H9 (cell line): ENCODE data around the gene GNA15. TPM values are rescaled to one million over a fixed set of nuclear protein-coding genes. Genes with fewer than 3 reads are reported as not detected.

Experiments
- DNase-seq: peaks from one replicate; pipeline ENCODE4 v3.0.0-alpha.2; 2017
- H2AFZ ChIP-seq: one replicate; pipeline ENCODE4 v1.6.1; 2013; ENCODE audit warnings: mild to moderate bottlenecking, low read length, control low read depth, moderate library complexity
- H2AK5ac ChIP-seq: 2 replicates; pipeline ENCODE4 v1.6.1; 2013; ENCODE audit warnings: low read length, control low read depth, mixed read lengths; ENCODE audit not compliant: insufficient read length
- H2BK120ac ChIP-seq: one replicate; pipeline ENCODE4 v1.6.1; 2013; ENCODE audit warnings: low read depth, mild to moderate bottlenecking, low read length, control low read depth, inconsistent platforms; ENCODE audit not compliant: poor library complexity, severe bottlenecking
- H2BK12ac ChIP-seq: 2 replicates; pipeline ENCODE4 v1.6.1; 2013; ENCODE audit warnings: low read length, control low read depth, mixed read lengths, low read depth; ENCODE audit not compliant: insufficient read length
- H2BK15ac ChIP-seq: 2 replicates; pipeline ENCODE4 v1.6.1; 2013; ENCODE audit warnings: low read depth, low read length, control low read depth
- H2BK20ac ChIP-seq: one replicate; pipeline ENCODE4 v1.6.1; 2013; ENCODE audit warnings: low read depth, mild to moderate bottlenecking, low read length, control low read depth, inconsistent platforms; ENCODE audit not compliant: poor library complexity, severe bottlenecking
- H2BK5ac ChIP-seq: 2 replicates; pipeline ENCODE4 v1.6.1; 2013; ENCODE audit warnings: low read length, control low read depth, mixed read lengths; ENCODE audit not compliant: insufficient read length
- H3K14ac ChIP-seq: 2 replicates; pipeline ENCODE4 v1.6.1; 2013; ENCODE audit warnings: low read length, control low read depth; ENCODE audit not compliant: insufficient read depth
- H3K18ac ChIP-seq: 2 replicates; pipeline ENCODE4 v1.6.1; 2013; ENCODE audit warnings: low read depth, mild to moderate bottlenecking, mixed read lengths, low read length, control low read depth; ENCODE audit not compliant: insufficient read length
- H3K23ac ChIP-seq: 2 replicates; pipeline ENCODE4 v1.6.1; 2013; ENCODE audit warnings: low read length, control low read depth, mixed read lengths, low read depth; ENCODE audit not compliant: insufficient read length
- H3K23me2 ChIP-seq: 2 replicates; pipeline ENCODE4 v1.6.1; 2013; ENCODE audit warnings: low read depth, mild to moderate bottlenecking, mixed read lengths, low read length, control low read depth; ENCODE audit not compliant: insufficient read length, poor library complexity, severe bottlenecking
- H3K27ac ChIP-seq: 2 replicates; pipeline ENCODE4 v1.5.1; 2013; ENCODE audit warnings: low read length, control low read depth, mixed read lengths, low read depth; ENCODE audit not compliant: insufficient read length
- H3K27me3 ChIP-seq: 2 replicates; pipeline ENCODE4 v1.6.1; 2013; ENCODE audit warnings: low read length, control low read depth, inconsistent platforms; ENCODE audit not compliant: insufficient read depth
- H3K4ac ChIP-seq: 2 replicates; pipeline ENCODE4 v1.6.1; 2013; ENCODE audit warnings: low read depth, mild to moderate bottlenecking, control low read depth, inconsistent platforms, low read length, moderate library complexity
- H3K4me1 ChIP-seq: 2 replicates; pipeline ENCODE4 v1.6.1; 2013; ENCODE audit warnings: low read length, control low read depth, inconsistent platforms; ENCODE audit not compliant: insufficient read depth
- H3K4me2 ChIP-seq: 2 replicates; pipeline ENCODE4 v1.6.1; 2013; ENCODE audit warnings: low read length, control low read depth, mixed read lengths; ENCODE audit not compliant: insufficient read length, insufficient read depth
- H3K56ac ChIP-seq: 2 replicates; pipeline ENCODE4 v1.6.1; 2013; ENCODE audit warnings: low read depth, mild to moderate bottlenecking, mixed read lengths, low read length, control low read depth; ENCODE audit not compliant: insufficient read length
- H3K79me1 ChIP-seq: 2 replicates; pipeline ENCODE4 v1.6.1; 2013; ENCODE audit warnings: low read depth, mild to moderate bottlenecking, moderate library complexity, low read length, control low read depth, inconsistent platforms; ENCODE audit not compliant: insufficient read depth, poor library complexity, severe bottlenecking
- H3K79me2 ChIP-seq: 2 replicates; pipeline ENCODE4 v1.6.1; 2013; ENCODE audit warnings: low read length, control low read depth, inconsistent platforms; ENCODE audit not compliant: insufficient read depth
- H3K9ac ChIP-seq: 2 replicates; pipeline ENCODE4 v1.6.1; 2013; ENCODE audit warnings: low read length, control low read depth, mixed read lengths; ENCODE audit not compliant: insufficient read length; ENCODE audit errors: extremely low read depth
- H3K9me3 ChIP-seq: one replicate; pipeline ENCODE4 v1.6.1; 2013; ENCODE audit warnings: low read depth, low read length, inconsistent platforms; ENCODE audit not compliant: control insufficient read depth
- H3T11ph ChIP-seq: one replicate; pipeline ENCODE4 v1.6.1; 2013; ENCODE audit warnings: mild to moderate bottlenecking, low read length, control low read depth, inconsistent platforms
- H4K20me1 ChIP-seq: one replicate; pipeline ENCODE4 v1.6.1; 2013; ENCODE audit not compliant: control insufficient read depth, insufficient read length, insufficient read depth
- H4K5ac ChIP-seq: 2 replicates; pipeline ENCODE4 v1.6.1; 2013; ENCODE audit warnings: low read depth, mild to moderate bottlenecking, mixed read lengths, low read length, control low read depth; ENCODE audit not compliant: insufficient read length
- H4K8ac ChIP-seq: replicated peaks from 2 replicates; pipeline ENCODE4 v1.6.1; 2013; ENCODE audit warnings: low read length, control low read depth, mixed read lengths, low read depth; ENCODE audit not compliant: insufficient read length
- H4K91ac ChIP-seq: 2 replicates; pipeline ENCODE4 v1.6.1; 2013; ENCODE audit warnings: low read depth, mild to moderate bottlenecking, moderate library complexity, mixed read lengths, low read length, control low read depth; ENCODE audit not compliant: insufficient read length
- H3K27ac Mint-ChIP-seq, 3 experiments: 2 replicates in 2 of 3; 3 replicates in 1 of 3; pipeline ENCODE4 v1.8.0; 2020 to 2021; ENCODE audit warnings: mixed read lengths in 3 of 3, mild to moderate bottlenecking in 1 of 3, moderate library complexity in 1 of 3
- H3K27me3 Mint-ChIP-seq: 2 replicates; pipeline ENCODE4 v1.8.0; 2021; ENCODE audit warnings: low read depth, mild to moderate bottlenecking, moderate library complexity, mixed read lengths
- H3K36me3 Mint-ChIP-seq, 3 experiments: 2 replicates in 2 of 3; 3 replicates in 1 of 3; pipeline ENCODE4 v1.8.0; 2020 to 2021; ENCODE audit warnings: low read depth in 3 of 3, mixed read lengths in 3 of 3; ENCODE audit not compliant: insufficient read depth in 1 of 3
- H3K4me1 Mint-ChIP-seq, 2 experiments: 2 replicates each; pipeline ENCODE4 v1.8.0; 2020; ENCODE audit warnings: mixed read lengths in 2 of 2
- H3K4me3 Mint-ChIP-seq, 2 experiments: 2 replicates in 1 of 2; 3 replicates in 1 of 2; pipeline ENCODE4 v1.8.0; 2020 to 2021; ENCODE audit warnings: mild to moderate bottlenecking in 2 of 2, mixed read lengths in 2 of 2, moderate library complexity in 1 of 2
- H3K9me3 Mint-ChIP-seq, 2 experiments: 2 replicates in 1 of 2; 3 replicates in 1 of 2; pipeline ENCODE4 v1.8.0; 2020; ENCODE audit warnings: mild to moderate bottlenecking in 2 of 2, mixed read lengths in 2 of 2, moderate library complexity in 1 of 2
- CTCF ChIP-seq: fragments of 200-600 bp; sonication (generic); conservative IDR thresholded peaks from 3 replicates; pipeline ENCODE4 v1.8.0; 2021; ENCODE audit warnings: antibody characterized with exemption, mild to moderate bottlenecking
- WGBS: extraction: QIAGEN DNeasy Blood & Tissue Kit; methylation state at CpG from one replicate; pipeline ENCODE4 v1.1.7; 2013; ENCODE audit warnings: missing lambda C conversion rate, low lambda C conversion rate, mixed read lengths; ENCODE audit not compliant: insufficient read length; ENCODE audit errors: extremely low coverage; 5-methylcytosine and 5-hydroxymethylcytosine counted together
- total RNA-seq: library from RNA; stranded (reverse); gene quantifications from 2 replicates; pipeline ENCODE4 v1.2.1, GENCODE V29; 2021

The GNA15 gene
- total RNA-seq, 1 experiment from 2014 or later: not detected

- no peak overlapping the region for H3K4ac ChIP-seq
- H3K27ac Mint-ChIP-seq: no peak overlapping the region
- peaks cover 17 to 21% of the 10 kb centered on the region in 2 experiments for H3K4me1 Mint-ChIP-seq
- peaks cover 2% of the 10 kb centered on the region for H4K20me1 ChIP-seq
- no peak overlapping the region for H2BK12ac ChIP-seq
- H3K23ac ChIP-seq: no peak overlapping the region
- H2BK20ac ChIP-seq: no peak overlapping the region
- H4K91ac ChIP-seq: no peak overlapping the region
- H2BK120ac ChIP-seq: no peak overlapping the region
- WGBS: no CpG with 5 or more reads among the region's 17 CpGs
- H3K79me1 ChIP-seq: peaks cover 6% of the 10 kb centered on the region
- H3K23me2 ChIP-seq: no peaks in the 10 kb centered on the region
- H2BK5ac ChIP-seq: no peak overlapping the region
- TF ChIP-seq CTCF: no peak
- H4K5ac ChIP-seq: no peak overlapping the region
- H3K4me3 Mint-ChIP-seq: no peak overlapping the region; a peak in 1 of 5 replicates
- no peaks in the 10 kb centered on the region for H3K9me3 Mint-ChIP-seq
- H3K9ac ChIP-seq: no peak overlapping the region
- no peak overlapping the region for H2BK15ac ChIP-seq
- no peaks in the 10 kb centered on the region for H3K27me3 Mint-ChIP-seq
- no peaks in the 10 kb centered on the region; a peak in 3 of 7 replicates for H3K36me3 Mint-ChIP-seq
- H3T11ph ChIP-seq: no peak overlapping the region
- no peaks in the 10 kb centered on the region for H3K27me3 ChIP-seq
- H4K8ac ChIP-seq: no peak overlapping the region
- peaks cover 6% of the 10 kb centered on the region; the same call in 1 of the 2 replicates for H3K79me2 ChIP-seq
- no peak overlapping the region for H3K27ac ChIP-seq
- H3K14ac ChIP-seq: no peak overlapping the region
- DNase-seq: no peak
- no peaks in the 10 kb centered on the region for H3K9me3 ChIP-seq
- H3K4me1 ChIP-seq: no peaks in the 10 kb centered on the region
- H3K4me2 ChIP-seq: no peak overlapping the region
- H2AFZ ChIP-seq: no peak overlapping the region
- H3K56ac ChIP-seq: no peak overlapping the region
- H3K18ac ChIP-seq: no peak overlapping the region
- no peak overlapping the region for H2AK5ac ChIP-seq
These were observed 29.2 kb upstream of the GNA15 start for GRCh38 chr19:3106509-3107141.
